GDM1 (cell line): ENCODE data around the gene HRH2.

Source experiments
- DNase-seq: peaks from one replicate; lab custom pipeline; 2025; lab: John Stamatoyannopoulos, UW

The HRH2 gene

DNA sequence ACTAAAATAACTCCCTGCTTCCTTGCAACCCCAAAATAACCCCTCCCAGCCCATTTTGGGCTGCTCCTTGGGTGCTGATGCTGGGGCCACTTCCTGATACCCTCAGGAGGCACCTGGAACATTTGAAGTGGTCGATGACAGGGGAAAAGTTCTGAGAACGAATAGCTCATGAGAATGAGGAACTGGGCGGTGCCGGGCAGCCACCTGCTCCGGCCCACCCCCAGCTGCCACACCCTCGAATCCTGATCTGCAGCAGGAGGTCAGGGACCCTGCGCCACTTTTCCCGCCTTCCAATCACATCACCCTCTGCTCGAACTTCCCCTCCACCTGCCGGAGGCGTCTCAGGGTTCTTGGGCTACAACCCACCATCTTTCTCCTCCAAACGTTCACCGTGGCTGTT, 19.7 kb downstream of the HRH2 start:
- DNase-seq, result no peak

DNA sequence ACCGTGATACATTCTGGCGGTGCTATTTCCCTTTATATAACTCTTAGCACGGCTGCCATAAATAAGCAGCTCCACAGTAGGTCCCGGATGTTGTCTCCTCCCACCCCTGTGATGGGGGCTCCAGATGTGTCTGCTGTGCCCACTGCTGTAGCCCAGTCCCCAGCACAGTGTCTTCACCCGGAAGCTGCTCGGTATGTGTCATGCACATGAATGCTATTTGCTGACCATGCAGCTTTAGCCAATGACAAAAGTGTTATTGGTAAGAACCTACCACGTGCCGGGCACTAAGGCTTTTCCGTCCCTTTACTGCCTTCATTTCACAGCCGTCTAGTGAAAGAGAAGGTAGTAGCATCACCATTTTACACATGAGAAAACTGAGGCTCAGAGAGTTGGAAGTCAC, 20.2 kb downstream of the HRH2 start:
- no peak for DNase-seq

DNA sequence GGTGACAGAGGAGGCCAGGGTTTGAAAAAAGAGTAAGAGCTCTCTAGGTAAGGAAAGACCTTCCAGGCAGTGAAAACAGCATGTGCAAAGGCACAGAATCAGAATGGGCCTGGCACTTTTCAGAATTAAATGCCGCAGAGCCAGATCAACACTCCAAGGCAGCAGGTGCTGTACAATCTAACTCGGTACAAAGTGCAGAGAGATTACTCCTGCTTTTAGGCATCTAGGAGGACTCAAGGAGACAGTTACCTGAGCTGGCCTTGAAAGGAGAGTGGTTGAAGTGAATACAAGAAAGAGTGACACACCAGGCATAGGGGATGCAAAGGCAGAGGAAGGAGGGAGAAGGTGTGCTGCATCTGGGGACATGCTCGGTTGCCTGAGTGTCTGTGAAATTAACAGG, 21.5 kb downstream of the HRH2 start:
- no peak for DNase-seq

DNA sequence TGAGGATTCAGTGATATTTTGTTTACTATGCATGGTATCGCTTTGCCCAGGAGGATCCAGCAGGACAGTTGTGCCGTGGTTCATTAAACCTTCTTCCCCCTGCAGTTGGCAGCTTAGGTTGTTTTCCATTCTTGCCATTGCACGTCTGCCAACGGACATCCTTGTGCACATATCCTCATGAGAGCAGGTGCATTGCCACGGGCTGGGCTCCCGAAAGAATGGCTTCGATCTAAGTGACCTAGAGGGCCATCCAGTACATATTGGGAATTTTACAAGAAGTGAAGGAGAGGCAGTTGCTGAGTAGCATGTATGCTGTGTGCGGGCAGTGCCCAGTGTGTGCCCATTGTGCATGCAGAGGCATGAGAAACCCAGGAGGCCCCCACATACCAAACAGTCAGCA, 22.1 kb downstream of the HRH2 start:
- DNase-seq, result no peak

DNA sequence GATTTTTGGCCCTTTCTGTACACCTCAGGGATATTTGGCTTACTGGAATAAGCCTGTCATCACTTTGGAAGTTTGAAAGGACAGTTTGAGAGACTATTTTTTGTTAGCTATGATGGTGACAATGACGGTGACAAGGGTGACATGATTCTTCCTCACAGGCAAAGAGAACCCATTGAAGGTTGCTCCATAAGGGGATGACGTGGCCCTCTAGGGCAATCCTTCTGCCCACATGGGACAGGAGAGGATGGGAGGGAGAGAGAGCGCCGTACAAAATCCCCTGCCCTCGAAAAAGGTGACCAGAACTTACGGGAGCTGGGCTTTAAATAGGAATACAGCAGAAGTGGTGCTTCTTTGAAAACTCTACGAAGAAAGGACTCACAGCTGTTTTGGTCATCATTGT, 22.6 kb downstream of the HRH2 start:
- DNase-seq, result no peak

DNA sequence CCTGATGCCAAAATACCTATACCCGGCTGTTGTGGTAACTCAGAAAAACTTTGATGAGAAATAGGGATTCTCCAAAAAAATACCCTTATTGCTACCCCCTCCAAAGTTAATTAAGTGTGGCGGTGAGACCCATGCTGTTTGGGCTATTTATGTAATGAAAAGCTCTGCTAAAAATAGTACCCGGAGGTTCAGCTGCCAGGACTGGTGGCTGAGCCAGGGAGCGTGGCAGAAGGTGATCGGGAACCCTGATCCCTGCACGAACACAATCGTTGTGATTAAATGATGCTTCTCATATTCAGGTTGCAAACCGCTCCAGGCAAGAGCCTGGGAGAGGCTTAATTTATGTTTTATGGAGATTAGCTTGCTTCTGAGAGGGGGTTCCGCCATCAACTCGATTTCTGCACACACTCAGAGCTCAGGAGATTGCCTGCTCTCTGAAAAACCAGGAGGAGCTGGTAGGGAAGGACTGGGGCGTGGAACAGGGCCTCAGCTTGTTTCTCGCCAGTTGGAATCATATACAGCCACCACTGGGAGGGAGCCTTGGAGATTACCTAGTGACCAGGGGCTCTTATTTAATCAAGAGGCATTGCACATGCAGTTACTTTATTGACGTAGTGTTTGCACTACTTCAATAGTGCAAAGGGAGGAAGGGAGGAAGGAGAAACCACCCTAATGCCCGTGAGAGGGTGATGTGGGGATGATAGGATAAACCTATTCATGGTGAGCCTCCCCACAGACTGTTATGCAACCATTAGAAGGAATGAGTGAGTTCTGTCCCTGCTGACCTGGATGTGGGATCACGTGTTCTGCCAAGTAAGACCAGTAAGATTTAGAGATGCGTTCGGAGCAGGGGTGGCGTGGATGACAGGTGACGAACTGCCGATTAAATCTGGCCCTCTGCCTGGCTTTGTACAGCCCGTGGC, 23.4 kb downstream of the HRH2 start:
- no peak for DNase-seq

- no peak for DNase-seq
These were observed 24.1 kb downstream of the HRH2 start for GRCh38 chr5:175681968-175682340.

GRCh38 chr5:175682664-175683063, 24.8 kb downstream of the HRH2 start:
- DNase-seq, result no peak

- DNase-seq, result no peak
These were observed 25.4 kb downstream of the HRH2 start for GRCh38 chr5:175683231-175683630.

DNA sequence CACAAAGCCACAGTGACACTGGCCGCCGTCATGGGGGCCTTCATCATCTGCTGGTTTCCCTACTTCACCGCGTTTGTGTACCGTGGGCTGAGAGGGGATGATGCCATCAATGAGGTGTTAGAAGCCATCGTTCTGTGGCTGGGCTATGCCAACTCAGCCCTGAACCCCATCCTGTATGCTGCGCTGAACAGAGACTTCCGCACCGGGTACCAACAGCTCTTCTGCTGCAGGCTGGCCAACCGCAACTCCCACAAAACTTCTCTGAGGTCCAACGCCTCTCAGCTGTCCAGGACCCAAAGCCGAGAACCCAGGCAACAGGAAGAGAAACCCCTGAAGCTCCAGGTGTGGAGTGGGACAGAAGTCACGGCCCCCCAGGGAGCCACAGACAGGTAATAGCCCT, 26.1 kb downstream of the HRH2 start:
- DNase-seq, result no peak

- DNase-seq, result no peak
These were observed 27.1 kb downstream of the HRH2 start for GRCh38 chr5:175684931-175685330.

GRCh38 chr5:175685701-175686350, 28.0 kb downstream of the HRH2 start:
- no peak for DNase-seq

DNA sequence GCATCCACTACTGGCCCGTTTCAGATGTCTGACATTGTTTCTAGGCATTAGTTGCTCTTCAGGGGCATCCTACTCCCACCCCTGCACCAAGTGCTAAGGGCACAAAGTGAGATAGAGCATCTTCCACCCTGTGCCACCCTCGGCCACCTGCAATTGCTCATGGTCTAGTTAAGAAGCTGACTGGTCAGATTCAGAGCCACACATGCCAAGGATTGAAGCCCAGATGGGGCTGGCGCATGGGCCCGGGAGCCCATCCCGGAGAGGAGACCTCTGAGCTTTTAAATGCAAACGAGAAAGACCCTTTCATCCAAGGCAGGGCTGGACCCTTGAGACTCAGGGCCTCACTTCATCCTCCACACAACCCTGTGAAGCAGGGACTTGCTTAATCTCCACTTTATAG, 28.5 kb downstream of the HRH2 start:
- DNase-seq, result no peak

DNA sequence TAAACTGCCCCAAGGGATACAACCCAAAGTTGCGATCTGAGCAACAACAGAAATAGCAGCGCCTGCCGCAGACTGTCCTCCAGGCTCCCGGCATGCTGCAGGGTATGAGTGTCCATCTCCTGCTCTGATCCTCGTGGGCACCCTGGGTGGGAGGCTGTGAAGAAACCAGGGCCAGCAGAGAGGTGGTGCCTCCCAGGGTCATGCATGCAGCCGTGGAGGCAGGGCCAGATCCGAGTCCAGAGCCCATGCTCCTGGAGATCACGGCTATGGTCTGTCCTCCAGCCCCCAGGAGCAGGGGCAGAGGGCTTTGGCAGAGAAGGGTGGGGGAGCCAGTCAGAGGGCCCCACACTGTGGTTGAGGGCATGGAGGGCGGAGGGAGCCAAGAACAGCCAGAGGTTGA, 29.0 kb downstream of the HRH2 start:
- no peak for DNase-seq

- no peak for DNase-seq
These were observed 29.4 kb downstream of the HRH2 start for GRCh38 chr5:175687231-175687701.

DNA sequence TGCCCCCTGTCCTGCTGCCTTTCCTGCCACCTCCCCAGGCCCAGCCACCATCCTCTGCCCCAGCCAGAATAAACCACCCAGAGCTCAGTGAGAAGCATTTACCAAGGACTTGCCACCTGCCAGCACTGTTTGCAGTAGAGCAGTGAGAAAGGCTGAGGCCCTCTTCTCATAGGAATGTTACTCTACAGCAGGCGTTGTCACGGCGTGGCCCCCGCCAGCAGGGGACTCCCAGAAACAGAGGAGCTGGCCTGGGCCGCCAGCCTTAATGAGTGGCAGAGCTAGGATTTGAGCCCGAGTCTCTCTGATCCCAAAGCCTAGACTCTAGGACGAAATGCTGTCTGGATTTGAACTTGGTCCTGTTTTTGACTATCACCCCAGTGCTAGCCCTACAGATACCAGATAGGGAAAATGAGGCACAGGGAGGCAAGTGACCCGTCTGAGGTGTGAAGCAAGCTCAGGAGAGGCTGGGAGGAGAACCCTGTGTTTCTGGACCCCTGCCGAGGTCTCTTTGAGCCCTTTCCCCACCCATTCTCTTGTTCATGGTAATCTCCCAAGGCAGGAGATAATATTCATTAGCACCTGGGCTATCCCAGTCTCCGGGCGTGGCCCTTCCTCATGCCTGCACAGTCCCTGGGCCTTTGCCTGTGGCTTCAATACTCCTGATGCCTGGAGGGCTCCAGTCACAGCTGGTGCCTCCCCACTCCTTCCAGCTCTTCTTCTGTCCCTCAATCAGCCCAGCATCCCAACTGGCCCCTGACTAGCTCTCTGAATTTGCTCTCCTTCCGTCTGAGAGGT, 30.7 kb downstream of the HRH2 start:
- no peak for DNase-seq

- DNase-seq, result peak; percentile 20
These were observed 31.5 kb downstream of the HRH2 start for GRCh38 chr5:175689147-175689991.

- no peak for DNase-seq
These were observed 32.2 kb downstream of the HRH2 start for GRCh38 chr5:175690025-175690424.

DNA sequence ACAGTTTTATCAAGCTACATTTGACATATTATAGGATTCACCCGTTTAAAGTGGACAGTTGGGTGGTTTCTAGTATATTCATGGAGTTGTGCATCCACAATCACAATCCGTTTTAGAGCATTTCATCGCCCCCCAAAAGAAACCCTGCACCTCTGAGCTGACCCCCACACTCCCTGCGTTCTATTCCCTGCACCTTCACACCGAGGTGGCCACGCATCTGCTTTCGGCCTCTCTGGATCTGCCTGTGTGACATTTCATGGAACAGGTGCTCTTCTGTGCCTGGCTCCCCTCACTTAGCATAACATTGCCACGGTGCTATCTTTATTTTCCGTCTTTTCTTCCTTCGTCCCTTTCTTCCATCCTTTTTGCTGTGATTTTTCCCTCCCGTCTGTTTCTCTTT, 32.7 kb downstream of the HRH2 start:
- DNase-seq, result no peak

DNA sequence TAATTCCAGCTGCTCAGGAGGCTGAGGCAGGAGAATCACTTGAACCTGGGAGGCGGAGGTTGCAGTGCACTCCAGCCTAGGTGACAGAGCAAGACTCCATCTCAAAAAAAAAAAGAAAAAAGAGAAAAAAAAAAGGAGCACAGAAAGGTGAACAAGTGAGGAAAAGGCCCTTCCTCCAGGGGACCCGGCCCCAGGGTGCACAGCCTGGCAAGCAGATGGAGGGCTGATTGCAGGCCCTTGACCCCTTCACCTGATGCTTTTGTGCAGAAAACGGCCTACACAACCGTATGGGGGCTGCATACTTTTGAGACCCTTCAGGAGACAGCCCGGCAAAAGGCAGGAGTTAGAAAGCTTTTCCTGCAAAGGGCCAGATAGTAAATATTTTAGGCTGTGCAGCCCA, 33.9 kb downstream of the HRH2 start:
- DNase-seq, result no peak

DNA sequence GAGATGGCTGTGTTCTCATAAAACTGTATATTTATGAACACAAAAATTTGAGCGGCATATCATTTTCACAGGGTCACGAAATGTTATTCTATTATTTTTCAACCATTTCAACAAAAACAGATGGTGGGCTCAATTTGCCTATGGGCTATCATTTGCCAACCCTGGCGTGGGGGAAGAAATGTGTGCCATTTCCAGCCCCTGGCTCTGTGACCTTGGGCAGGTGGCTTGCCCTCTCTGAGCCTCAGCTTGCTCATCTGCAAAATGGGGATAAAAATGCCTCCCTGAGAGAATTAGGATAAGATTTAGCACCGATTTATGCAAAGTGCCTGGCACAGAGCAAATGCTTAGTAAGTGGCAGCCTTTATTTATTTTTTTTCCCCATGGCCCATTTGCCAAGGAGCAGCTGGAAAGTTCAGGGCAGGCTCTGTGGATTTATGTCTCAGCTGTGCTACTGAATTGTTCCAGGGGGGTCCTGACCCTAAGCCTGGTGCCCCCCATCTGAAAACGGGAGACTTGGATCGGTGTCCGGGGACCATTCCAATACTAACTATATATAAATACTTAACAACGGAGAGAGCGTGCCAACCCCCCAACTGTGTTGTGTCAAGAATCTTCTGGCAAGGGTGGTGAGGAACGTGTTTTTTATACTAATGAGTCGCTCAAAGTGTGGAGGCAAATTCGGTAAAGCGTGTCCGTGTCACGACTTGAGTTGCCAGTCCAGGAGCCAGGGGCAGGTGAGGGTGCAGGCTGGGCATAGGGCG, 34.5 kb downstream of the HRH2 start:
- no peak for DNase-seq
